Trophoblast cell (in vitro differentiated cells and primary cell): ENCODE data around the gene DRAXIN.
A peak's percentile ranks its signal among the peaks of the same experiment; 100 is the strongest.

Experiments
- DNase-seq, 2 donors: peaks; one replicate each; pipeline ENCODE4 v3.0.0-alpha.2; 2016
- H2AFZ ChIP-seq: 2 replicates; pipeline ENCODE4 v1.6.1; 2013; ENCODE audit warnings: low read length, moderate library complexity, mild to moderate bottlenecking; ENCODE audit not compliant: insufficient read depth, poor library complexity
- H2AK5ac ChIP-seq: 2 replicates; pipeline ENCODE4 v1.6.1; 2013; ENCODE audit warnings: mild to moderate bottlenecking, low read length
- H2BK120ac ChIP-seq: 2 replicates; pipeline ENCODE4 v1.6.1; 2013; ENCODE audit warnings: low read length, mild to moderate bottlenecking, moderate library complexity; ENCODE audit not compliant: insufficient read depth, poor library complexity
- H2BK12ac ChIP-seq: 2 replicates; pipeline ENCODE4 v1.6.1; 2013; ENCODE audit warnings: mild to moderate bottlenecking, low read length, moderate library complexity
- H2BK5ac ChIP-seq: 2 replicates; pipeline ENCODE4 v1.6.1; 2013; ENCODE audit warnings: low read length, low read depth, moderate library complexity, mild to moderate bottlenecking; ENCODE audit not compliant: poor library complexity
- H3K14ac ChIP-seq: 2 replicates; pipeline ENCODE4 v1.6.1; 2013; ENCODE audit warnings: mild to moderate bottlenecking, low read length
- H3K18ac ChIP-seq: 2 replicates; pipeline ENCODE4 v1.6.1; 2013; ENCODE audit warnings: mild to moderate bottlenecking, low read length
- H3K23ac ChIP-seq: 2 replicates; pipeline ENCODE4 v1.6.1; 2013; ENCODE audit warnings: low read length
- H3K27ac ChIP-seq: 2 replicates; pipeline ENCODE4 v1.5.1; 2013; ENCODE audit warnings: low read depth, mild to moderate bottlenecking, inconsistent platforms, low read length, moderate library complexity
- H3K27me3 ChIP-seq: 2 replicates; pipeline ENCODE4 v1.6.1; 2013; ENCODE audit warnings: inconsistent platforms, mild to moderate bottlenecking, low read length, moderate library complexity; ENCODE audit not compliant: insufficient read depth
- H3K36me3 ChIP-seq, 2 experiments: 1 replicate in 1 of 2; 2 replicates in 1 of 2; pipeline ENCODE4 v1.6.1; 2013; ENCODE audit warnings: low read length in 2 of 2, mild to moderate bottlenecking in 2 of 2, moderate library complexity in 1 of 2; ENCODE audit not compliant: insufficient read depth in 2 of 2, control insufficient read depth in 1 of 2
- H3K4ac ChIP-seq: 2 replicates; pipeline ENCODE4 v1.6.1; 2013; ENCODE audit warnings: low read depth, mild to moderate bottlenecking, low read length, moderate library complexity
- H3K4me1 ChIP-seq, 2 experiments: 1 replicate in 1 of 2; 2 replicates in 1 of 2; pipeline ENCODE4 v1.6.1; 2013; ENCODE audit warnings: low read length in 2 of 2, mild to moderate bottlenecking in 2 of 2, moderate library complexity in 1 of 2; ENCODE audit not compliant: insufficient read depth in 2 of 2, control insufficient read depth in 1 of 2
- H3K4me2 ChIP-seq: 2 replicates; pipeline ENCODE4 v1.6.1; 2013; ENCODE audit warnings: inconsistent platforms, mild to moderate bottlenecking, low read length, moderate library complexity
- H3K4me3 ChIP-seq: 2 replicates; pipeline ENCODE4 v1.5.1; 2013; ENCODE audit warnings: mild to moderate bottlenecking, low read depth, low read length, inconsistent platforms
- H3K79me1 ChIP-seq: one replicate; pipeline ENCODE4 v1.6.1; 2013; ENCODE audit warnings: low read length
- H3K79me2 ChIP-seq: 2 replicates; pipeline ENCODE4 v1.6.1; 2013; ENCODE audit warnings: low read length, mild to moderate bottlenecking; ENCODE audit not compliant: control insufficient read depth, insufficient read depth, poor library complexity
- H3K9ac ChIP-seq: 2 replicates; pipeline ENCODE4 v1.6.1; 2013; ENCODE audit warnings: mild to moderate bottlenecking, low read length
- H3K9me3 ChIP-seq: 2 replicates; pipeline ENCODE4 v1.6.1; 2013; ENCODE audit warnings: low read depth, mild to moderate bottlenecking, control low read depth, inconsistent platforms, low read length; ENCODE audit not compliant: insufficient read depth
- H4K12ac ChIP-seq: 2 replicates; pipeline ENCODE4 v1.6.1; 2013; ENCODE audit warnings: low read depth, mild to moderate bottlenecking, low read length, moderate library complexity
- H4K8ac ChIP-seq: 2 replicates; pipeline ENCODE4 v1.6.1; 2013; ENCODE audit warnings: low read depth, mild to moderate bottlenecking, low read length, moderate library complexity
- H4K91ac ChIP-seq: one replicate; pipeline ENCODE4 v1.6.1; 2013; ENCODE audit warnings: low read depth, mild to moderate bottlenecking, low read length, moderate library complexity
- WGBS: extraction: QIAGEN DNeasy Blood & Tissue Kit; methylation state at CpG from one replicate; pipeline ENCODE4 v1.1.7; 2013; ENCODE audit warnings: missing lambda C conversion rate; ENCODE audit not compliant: insufficient read length, insufficient coverage; ENCODE audit errors: extremely low coverage; 5-methylcytosine and 5-hydroxymethylcytosine counted together

Gene DRAXIN

GRCh38 chr1:11714831-11715575 is 23.5 kb downstream of the DRAXIN start:
- H3K18ac ChIP-seq: no peak overlapping the region
- H4K12ac ChIP-seq: no peak overlapping the region
- no peak for DNase-seq
- H3K4me1 ChIP-seq: no peaks in the 10 kb centered on the region
- no peak overlapping the region for H4K8ac ChIP-seq
- no peak overlapping the region for H3K4me2 ChIP-seq
- H3K36me3 ChIP-seq: no peaks in the 10 kb centered on the region
- no peak overlapping the region for H2AK5ac ChIP-seq
- H2BK5ac ChIP-seq: no peak overlapping the region
- H2AFZ ChIP-seq: no peak overlapping the region
- no peak overlapping the region for H2BK12ac ChIP-seq
- no peaks in the 10 kb centered on the region for H3K79me2 ChIP-seq
- no CpG with 5 or more reads among the region's 24 CpGs for WGBS
- no peaks in the 10 kb centered on the region for H3K27me3 ChIP-seq
- no peak overlapping the region for H3K27ac ChIP-seq
- no peaks in the 10 kb centered on the region for H3K79me1 ChIP-seq
- peaks cover 3% of the 10 kb centered on the region for H3K9me3 ChIP-seq
- no peak overlapping the region for H3K14ac ChIP-seq
- no peak overlapping the region for H3K4me3 ChIP-seq
- no peak overlapping the region for H2BK120ac ChIP-seq
- H3K9ac ChIP-seq: no peak overlapping the region
- no peak overlapping the region for H4K91ac ChIP-seq
- no peak overlapping the region for H3K4ac ChIP-seq
- no peak overlapping the region for H3K23ac ChIP-seq

- H4K91ac ChIP-seq: no peak overlapping the region
- H3K27ac ChIP-seq: no peak overlapping the region
- H2BK120ac ChIP-seq: no peak overlapping the region
- H4K12ac ChIP-seq: no peak overlapping the region
- no peak overlapping the region for H2AFZ ChIP-seq
- no peak overlapping the region for H3K18ac ChIP-seq
- no peaks in the 10 kb centered on the region for H3K4me1 ChIP-seq
- no peaks in the 10 kb centered on the region for H3K79me1 ChIP-seq
- DNase-seq: peak; percentile 51 to 84
- no peak overlapping the region for H2BK12ac ChIP-seq
- no peaks in the 10 kb centered on the region for H3K9me3 ChIP-seq
- no peaks in the 10 kb centered on the region for H3K79me2 ChIP-seq
- H4K8ac ChIP-seq: no peak overlapping the region
- no peak overlapping the region for H3K4ac ChIP-seq
- no peak overlapping the region for H3K14ac ChIP-seq
- no peak overlapping the region for H2BK5ac ChIP-seq
- H3K4me2 ChIP-seq: peak overlapping the region; percentile 36
- H3K4me3 ChIP-seq: no peak overlapping the region
- H3K36me3 ChIP-seq: no peaks in the 10 kb centered on the region
- no peak overlapping the region for H2AK5ac ChIP-seq
- WGBS: no CpG with 5 or more reads among the region's 44 CpGs
- no peaks in the 10 kb centered on the region for H3K27me3 ChIP-seq
- H3K9ac ChIP-seq: no peak overlapping the region
- no peak overlapping the region for H3K23ac ChIP-seq
These were observed 28.0 kb downstream of the DRAXIN start for GRCh38 chr1:11719313-11720032.

- Histone ChIP-seq H2BK12ac (no peak overlapping the region), H3K4me2 (no peak overlapping the region), H2AFZ (no peak overlapping the region), H3K79me2 (no peaks in the 10 kb centered on the region), H2BK5ac (no peak overlapping the region), H4K8ac (no peak overlapping the region), H3K4me3 (no peak overlapping the region), H3K27me3 (no peaks in the 10 kb centered on the region), H3K27ac (no peak overlapping the region), H3K14ac (no peak overlapping the region), H3K4me1 (no peaks in the 10 kb centered on the region), H2AK5ac (no peak overlapping the region), H2BK120ac (no peak overlapping the region), H3K36me3 (no peaks in the 10 kb centered on the region), H4K12ac (no peak overlapping the region), H4K91ac (no peak overlapping the region), H3K79me1 (no peaks in the 10 kb centered on the region), H3K9me3 (no peaks in the 10 kb centered on the region), H3K9ac (no peak overlapping the region), H3K23ac (no peak overlapping the region), H3K4ac (no peak overlapping the region), H3K18ac (no peak overlapping the region)
- DNase-seq: no peak
- WGBS: no CpG with 5 or more reads among the region's 12 CpGs
These were observed 28.5 kb downstream of the DRAXIN start for GRCh38 chr1:11720033-11720376.

GRCh38 chr1:11720525-11720924 is 29.0 kb downstream of the DRAXIN start:
- Histone ChIP-seq H4K8ac (no peak overlapping the region), H3K9me3 (no peaks in the 10 kb centered on the region), H3K79me1 (no peaks in the 10 kb centered on the region), H3K4me2 (no peak overlapping the region), H3K27ac (no peak overlapping the region), H2BK120ac (no peak overlapping the region), H3K36me3 (no peaks in the 10 kb centered on the region), H3K9ac (no peak overlapping the region), H2BK5ac (no peak overlapping the region), H3K79me2 (no peaks in the 10 kb centered on the region), H3K23ac (no peak overlapping the region), H3K27me3 (no peaks in the 10 kb centered on the region), H2AFZ (no peak overlapping the region), H4K91ac (no peak overlapping the region), H2AK5ac (no peak overlapping the region), H3K18ac (no peak overlapping the region), H3K14ac (no peak overlapping the region), H2BK12ac (no peak overlapping the region), H4K12ac (no peak overlapping the region), H3K4me3 (no peak overlapping the region), H3K4ac (no peak overlapping the region), H3K4me1 (peaks cover 0 to 2% of the 10 kb centered on the region in 2 experiments)
- no CpG with 5 or more reads among the region's 4 CpGs for WGBS
- DNase-seq: no peak
